HG02981 (cell line): ENCODE data around the gene SOX30.

Experiments
- ATAC-seq: cut with Tn5 transposase; IDR thresholded peaks from one replicate; pipeline ENCODE4 v1.9.1; 2021; ENCODE audit warnings: mild to moderate bottlenecking, moderate library complexity; ENCODE audit not compliant: unreplicated experiment

The SOX30 gene

DNA sequence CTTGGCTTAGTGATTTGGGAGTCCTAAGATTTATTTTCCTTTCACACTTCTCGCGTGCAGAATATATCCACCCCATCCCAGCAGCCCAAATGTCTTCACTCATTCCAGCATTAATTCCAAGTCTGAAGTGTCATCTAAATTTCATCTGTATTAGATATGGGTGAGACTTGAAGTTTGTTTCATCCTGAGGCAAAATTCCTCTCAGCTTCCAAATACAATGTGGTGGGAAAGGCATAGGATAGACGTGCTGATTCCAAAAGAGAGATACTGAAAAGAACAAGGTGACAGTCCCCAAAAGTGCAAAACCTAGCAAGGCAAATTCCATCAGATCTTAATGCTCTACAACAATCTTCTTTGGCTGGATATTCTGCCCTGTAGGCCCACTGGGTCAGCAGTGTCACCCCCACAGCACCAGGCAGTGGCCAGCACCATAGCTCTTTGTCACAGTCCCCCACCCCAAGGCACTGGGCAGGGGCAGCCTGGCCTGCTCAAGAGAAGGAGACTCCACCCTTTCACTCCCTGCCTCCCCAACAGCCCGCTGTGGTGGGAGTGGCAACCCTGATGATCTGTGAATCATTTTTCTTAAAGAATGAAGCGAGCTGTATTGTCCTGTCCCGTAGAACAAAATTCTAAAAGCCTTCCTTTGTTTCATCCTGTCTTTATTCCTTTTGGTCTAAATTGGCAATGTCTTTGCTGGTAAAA is 74.0 kb downstream of the SOX30 start:
- no peak for ATAC-seq

DNA sequence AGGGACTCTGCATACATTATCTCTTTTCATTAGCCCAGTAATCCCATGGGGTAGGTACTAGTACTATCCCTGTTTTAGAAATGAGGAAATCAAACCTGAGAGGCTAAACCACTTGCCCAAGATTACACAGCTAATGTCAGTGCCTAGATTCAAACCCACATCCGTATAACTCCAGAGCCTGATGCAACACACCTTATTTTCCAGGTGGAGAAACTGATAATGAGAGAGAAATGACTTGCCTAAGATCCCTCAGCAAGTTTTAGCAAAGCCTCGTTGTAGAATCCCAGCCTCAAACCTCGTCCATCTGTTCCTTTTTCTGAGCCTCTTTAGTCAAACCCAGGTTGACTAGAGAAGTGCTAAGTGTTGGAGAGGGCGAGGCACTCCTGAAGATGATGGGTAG is 75.6 kb downstream of the SOX30 start:
- ATAC-seq = no peak
